ENCODE data around the gene CLK2. TPM values are rescaled to one million over a fixed set of nuclear protein-coding genes. Genes with fewer than 3 reads are reported as not detected.

CLK2 gene
- total and polyA plus RNA-seq, 2 donors (not counting 3 experiments of a cell fraction or from before 2014, with no cell fraction given) = 69.1 to 80.9 TPM

GRCh38 chr1:155241841-155242264 lies 31.5 kb downstream of the CLK2 start:
- dilution Hi-C loops (cut with MboI; ENCODE audit: extremely low pct_ligation_motif_present, low sequenced_read_pairs) (no loop called here), intact Hi-C loops (cut with micrococcal nuclease) (no loop called here)
- Histone ChIP-seq H3K4me1 (ENCODE audit: control insufficient read depth, extremely low read depth, insufficient read depth, low read length) (peaks cover 16% of the 10 kb centered on the region), H3K4me3 (replicated peaks in 1 of 3; ENCODE audit: insufficient read depth in 1 of 3, low read depth in 1 of 3, low read length in 3 of 3) (no peak overlapping the region), H3K4me2 (ENCODE audit: insufficient read depth, low read length) (no peak overlapping the region), H3K79me2 (ENCODE audit: control insufficient read depth, insufficient read depth, low read length) (peaks cover 7% of the 10 kb centered on the region), H3K9ac (replicated peaks; ENCODE audit: extremely low read depth, insufficient read depth, low read length) (no peak overlapping the region), H3K9me3 (replicated peaks; ENCODE audit: control insufficient read depth, insufficient read depth, low read length) (no peaks in the 10 kb centered on the region), H3K27ac (ENCODE audit: insufficient read depth, low read depth, low read length) (no peak overlapping the region), H3K36me3 (ENCODE audit: control insufficient read depth in 2 of 2, extremely low read depth in 1 of 2, insufficient read depth in 2 of 2, low read length in 2 of 2) (peaks cover 6 to 7% of the 10 kb centered on the region in 2 experiments), H3K27me3 (ENCODE audit: control insufficient read depth in 2 of 2, insufficient read depth in 2 of 2, low read length in 2 of 2) (no peaks in the 10 kb centered on the region), H4K20me1 (replicated peaks; ENCODE audit: control insufficient read depth, extremely low read depth, insufficient read depth, low read length) (no peaks in the 10 kb centered on the region), H3K9me1 (replicated peaks; ENCODE audit: control insufficient read depth, extremely low read depth, insufficient read depth, low read length) (no peaks in the 10 kb centered on the region), H2AFZ (ENCODE audit: low read depth, low read length) (no peak overlapping the region)
- FAIRE-seq = no peak
- BruUV-seq (replicated peaks) = no TSS peak
- ChIA-PET CTCF (interaction anchor here (1.5 to 2.6 kb wide), 2 partner anchors 9 to 35 kb away, joined by 4 to 16 read pairs; no protein-coding TSS in a partner anchor), POLR2A (no interaction called here)
- DNase-seq (ENCODE audit: low read depth, low spot score) = no peak
- TF ChIP-seq FOS (IDR thresholded peaks at IDR 0.05; ENCODE audit: borderline replicate concordance, insufficient read depth, low read length) (no peak), JUN (IDR thresholded peaks at IDR 0.05; ENCODE audit: borderline replicate concordance, insufficient read depth, insufficient read length, low read depth) (no peak), EZH2 (IDR thresholded peaks at IDR 0.05; ENCODE audit: borderline replicate concordance, low read depth, low read length, severe bottlenecking) (no peak), GATA2 (IDR thresholded peaks at IDR 0.05; ENCODE audit: insufficient read depth, insufficient read length, low read depth, low read length) (no peak), MYC (IDR thresholded peaks at IDR 0.05; ENCODE audit: low read depth, low read length) (no peak), CTCF (IDR thresholded peaks at IDR 0.05; ENCODE audit: extremely low read depth in 1 of 2, insufficient read depth in 1 of 2, low read depth in 1 of 2, low read length in 2 of 2) (no peak), POLR2A (IDR thresholded peaks at IDR 0.05; ENCODE audit: low read depth, low read length) (no peak), POLR2AphosphoS5 (IDR thresholded peaks at IDR 0.05; ENCODE audit: insufficient read depth, low read depth, low read length) (no peak), MAX (IDR thresholded peaks at IDR 0.05; ENCODE audit: insufficient read depth, insufficient read length) (no peak)

Data from endothelial cell of umbilical vein (primary cell).